HFFc6 (cell line): ENCODE results near the gene KPNB1. TPM values are rescaled to one million over a fixed set of nuclear protein-coding genes. Genes with fewer than 3 reads are reported as not detected.

Experiments used
- DNase-seq: peaks from one replicate; pipeline ENCODE4 v3.0.0-alpha.2; 2018
- H3K27ac Mint-ChIP-seq: 2 replicates; pipeline ENCODE4 v1.8.0; 2020; ENCODE audit warnings: mild to moderate bottlenecking, mixed read lengths
- H3K27me3 Mint-ChIP-seq: 2 replicates; pipeline ENCODE4 v1.8.0; 2021; ENCODE audit warnings: mild to moderate bottlenecking, moderate library complexity, mixed read lengths; ENCODE audit not compliant: insufficient read depth
- H3K36me3 Mint-ChIP-seq: 2 replicates; pipeline ENCODE4 v1.8.0; 2021; ENCODE audit warnings: low read depth, mixed read lengths
- H3K4me1 Mint-ChIP-seq: 2 replicates; pipeline ENCODE4 v1.8.0; 2020; ENCODE audit warnings: low read depth, mixed read lengths
- H3K4me3 Mint-ChIP-seq: 2 replicates; pipeline ENCODE4 v1.8.0; 2020; ENCODE audit warnings: mild to moderate bottlenecking, moderate library complexity, mixed read lengths
- H3K9me3 Mint-ChIP-seq: 2 replicates; pipeline ENCODE4 v1.8.0; 2020; ENCODE audit warnings: mild to moderate bottlenecking, mixed read lengths
- total RNA-seq, 6 experiments: library from RNA; stranded (reverse); fragmentation: NEBNext Ultra II Directional; extraction: Animal tissue kit (Norgen Biotek cat#: 25700); gene quantifications; 2 replicates in 1 of 6; 3 replicates in 5 of 6; pipeline ENCODE4 v1.2.3, GENCODE V29; 2021
- TF ChIP-seq, protein P1 (sequence below): fragments of 200-600 bp; sonication (generic); IDR thresholded peaks from 2 replicates; pipeline ENCODE4 v1.5.0; 2021; ENCODE audit warnings: antibody characterized with exemption, mild to moderate bottlenecking

Gene KPNB1
- total RNA-seq, 6 experiments from 2014 or later, result 439 to 580 (median 549) TPM

DNA sequence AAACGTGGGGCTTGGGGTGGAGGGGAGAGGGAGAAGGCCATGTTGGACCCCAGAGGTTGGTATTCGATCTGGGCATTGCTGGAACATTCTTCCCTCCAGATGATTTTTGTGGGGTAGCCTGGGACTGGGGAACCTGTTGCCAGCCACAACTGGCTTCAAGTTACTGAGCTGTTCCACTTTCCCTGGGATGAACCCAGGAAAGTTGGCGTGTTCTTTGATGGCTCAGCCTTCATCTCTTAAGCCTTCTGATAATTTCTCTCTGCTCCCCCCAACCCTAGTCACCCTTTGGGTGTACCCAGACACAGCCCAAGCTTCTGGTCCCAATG is 85.4 kb downstream of the KPNB1 start:
- Mint-ChIP-seq H3K9me3 (no peaks in the 10 kb centered on the region), H3K27me3 (peaks cover 49% of the 10 kb centered on the region), H3K4me1 (no peaks in the 10 kb centered on the region), H3K27ac (no peak overlapping the region), H3K4me3 (no peak overlapping the region), H3K36me3 (no peaks in the 10 kb centered on the region; the same call in 1 of the 2 replicates)
- DNase-seq, result no peak
- TF ChIP-seq, protein P1, sequence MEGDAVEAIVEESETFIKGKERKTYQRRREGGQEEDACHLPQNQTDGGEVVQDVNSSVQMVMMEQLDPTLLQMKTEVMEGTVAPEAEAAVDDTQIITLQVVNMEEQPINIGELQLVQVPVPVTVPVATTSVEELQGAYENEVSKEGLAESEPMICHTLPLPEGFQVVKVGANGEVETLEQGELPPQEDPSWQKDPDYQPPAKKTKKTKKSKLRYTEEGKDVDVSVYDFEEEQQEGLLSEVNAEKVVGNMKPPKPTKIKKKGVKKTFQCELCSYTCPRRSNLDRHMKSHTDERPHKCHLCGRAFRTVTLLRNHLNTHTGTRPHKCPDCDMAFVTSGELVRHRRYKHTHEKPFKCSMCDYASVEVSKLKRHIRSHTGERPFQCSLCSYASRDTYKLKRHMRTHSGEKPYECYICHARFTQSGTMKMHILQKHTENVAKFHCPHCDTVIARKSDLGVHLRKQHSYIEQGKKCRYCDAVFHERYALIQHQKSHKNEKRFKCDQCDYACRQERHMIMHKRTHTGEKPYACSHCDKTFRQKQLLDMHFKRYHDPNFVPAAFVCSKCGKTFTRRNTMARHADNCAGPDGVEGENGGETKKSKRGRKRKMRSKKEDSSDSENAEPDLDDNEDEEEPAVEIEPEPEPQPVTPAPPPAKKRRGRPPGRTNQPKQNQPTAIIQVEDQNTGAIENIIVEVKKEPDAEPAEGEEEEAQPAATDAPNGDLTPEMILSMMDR, result no peak

Other genes starting within 250 kb of the KPNB1 start
- 100 to 1,000 TPM in 2 of 6 experiments, 10 to 100 TPM in 4; 88.8 to 101 (median 89.9) TPM for gene NPEPPS, start 118.8 kb upstream of the KPNB1 start, total RNA-seq
- 1 to 10 TPM; 6.6 to 8.3 (median 7.7) TPM for gene TBKBP1, start 44.2 kb downstream of the KPNB1 start, total RNA-seq
- not detected for gene TBX21, start 83.3 kb downstream of the KPNB1 start, total RNA-seq
- gene OSBPL7, start 171.9 kb downstream of the KPNB1 start, total RNA-seq, result 10 to 100 TPM in 2 of 6 experiments, 1 to 10 TPM in 4; 7.0 to 10.7 (median 9.2) TPM
- gene MRPL10, start 181.6 kb downstream of the KPNB1 start, total RNA-seq, result 10 to 100 TPM; 39.4 to 48.0 (median 43.7) TPM
- gene LRRC46, start 181.8 kb downstream of the KPNB1 start, total RNA-seq, result 1 to 10 TPM in 1 of 6 experiments, under 1 TPM in 5; 0.41 to 1.1 (median 0.83) TPM
- gene SCRN2, start 191.4 kb downstream of the KPNB1 start, total RNA-seq, result 10 to 100 TPM; 33.9 to 46.6 (median 39.1) TPM
- 1 to 10 TPM in 4 of 6 experiments, under 1 TPM in 2; 0.45 to 1.2 (median 1.1) TPM for gene SP6, start 201.2 kb downstream of the KPNB1 start, total RNA-seq
- gene SP2, start 246.3 kb downstream of the KPNB1 start, total RNA-seq, result 10 to 100 TPM; 10.7 to 17.5 (median 16.4) TPM